GM12878 (cell line): ENCODE results near the gene CEP63. TPM values are rescaled to one million over a fixed set of nuclear protein-coding genes. Genes with fewer than 3 reads are reported as not detected.

Source experiments
- ATAC-seq: fragments of 200-7000 bp; cut with Tn5 transposase; 3 replicates; pipeline ENCODE4 v1.9.1; 2020; ENCODE audit warnings: mild to moderate bottlenecking, moderate library complexity
- BruUV-seq: library from RNA; stranded (reverse); fragments of 400-500 nt; replicated peaks from 2 replicates; lab custom pipeline; 2021; lab: Mats Ljungman, UMichigan
- CTCF ChIA-PET: fragments of 300-600 bp; sonication (Branson Sonifier 250); formaldehyde crosslinking; extraction: SDS; loops from one replicate; lab custom pipeline; 2021; ENCODE audit warnings: inconsistent platforms; lab: Yijun Ruan, JAX
- POLR2A ChIA-PET: fragments of 350-600 bp; formaldehyde crosslinking; extraction: SDS; loops from one replicate; lab custom pipeline; 2021; ENCODE audit warnings: inconsistent platforms; lab: Charles Lee
- RAD21 ChIA-PET: fragments of 300-600 bp; sonication (Branson Sonifier 250); formaldehyde crosslinking; loops from one replicate; lab custom pipeline; 2023; ENCODE audit warnings: antibody characterized with exemption; ENCODE audit not compliant: unreplicated experiment; lab: Charles Lee
- SMC1A ChIA-PET: fragments of 300-600 bp; sonication (Branson Sonifier 250); formaldehyde crosslinking; loops from one replicate; lab custom pipeline; 2023; ENCODE audit not compliant: unreplicated experiment, uncharacterized antibody; lab: Charles Lee
- DNase-seq: peaks from one replicate; pipeline ENCODE4 v3.0.0-alpha.2; 2011; ENCODE audit warnings: low read depth, low spot score
- FAIRE-seq: peaks from 3 replicates; lab custom pipeline; 2011; peaks lifted over from hg19 to GRCh38; lab: Jason Lieb, UNC
- H2AFZ ChIP-seq: 2 replicates; pipeline ENCODE4 v1.6.0; 2011; ENCODE audit warnings: low read depth, low read length, control low read depth; ENCODE audit not compliant: control insufficient read depth
- H3K27ac ChIP-seq: 2 replicates; pipeline ENCODE4 v1.5.1; 2011; ENCODE audit warnings: control low read depth; ENCODE audit not compliant: control insufficient read depth, insufficient read depth
- H3K27me3 ChIP-seq, 2 experiments: replicated peaks in 1 of 2; 2 replicates each; pipeline versions ENCODE4 v1.6.0 to v1.6.1; 2011; ENCODE audit warnings: low read length in 1 of 2; ENCODE audit not compliant: control insufficient read depth in 2 of 2, insufficient read depth in 2 of 2
- H3K36me3 ChIP-seq, 2 experiments: 2 replicates each; pipeline ENCODE4 v1.5.1; 2011; ENCODE audit warnings: low read length in 1 of 2; ENCODE audit not compliant: control insufficient read depth in 2 of 2, insufficient read depth in 2 of 2
- H3K4me1 ChIP-seq: 2 replicates; pipeline ENCODE4 v1.6.1; 2011; ENCODE audit warnings: mild to moderate bottlenecking, low read length, moderate library complexity, mixed read lengths; ENCODE audit not compliant: control insufficient read depth, insufficient read depth
- H3K4me2 ChIP-seq: 2 replicates; pipeline ENCODE4 v1.6.0; 2011; ENCODE audit warnings: control low read depth; ENCODE audit not compliant: control insufficient read depth, insufficient read depth
- H3K4me3 ChIP-seq: fragments of 200-600 bp; sonication (generic); 2 replicates; pipeline ENCODE4 v1.5.1; 2016
- H3K79me2 ChIP-seq: 2 replicates; pipeline ENCODE4 v1.6.0; 2011; ENCODE audit warnings: low read length; ENCODE audit not compliant: control insufficient read depth, insufficient read depth
- H3K9ac ChIP-seq: 2 replicates; pipeline ENCODE4 v1.8.0; 2011; ENCODE audit warnings: low read length, control low read depth, mixed read lengths; ENCODE audit not compliant: control insufficient read depth, insufficient read depth
- H3K9me3 ChIP-seq: replicated peaks from 3 replicates; pipeline ENCODE4 v1.5.1; 2011; ENCODE audit warnings: mild to moderate bottlenecking, low read length; ENCODE audit not compliant: control insufficient read depth, insufficient read depth
- H4K20me1 ChIP-seq: 2 replicates; pipeline ENCODE4 v1.6.0; 2011; ENCODE audit not compliant: control insufficient read depth, insufficient read depth
- BRCA1 ChIP-seq: IDR thresholded peaks from 2 replicates; pipeline ENCODE4 v1.6.1; 2011; ENCODE audit warnings: low read depth, low read length, improper control_type of control experiment
- CHD1 ChIP-seq: IDR thresholded peaks from 2 replicates; pipeline ENCODE4 v1.6.1; 2012; ENCODE audit warnings: low read depth, low read length, improper control_type of control experiment
- KLF5 ChIP-seq: fragments of 450-650 bp; IDR thresholded peaks from 2 replicates; pipeline ENCODE4 v1.6.1; 2014; ENCODE audit warnings: mild to moderate bottlenecking; ENCODE audit not compliant: partially characterized antibody
- MEF2A ChIP-seq: IDR thresholded peaks from 2 replicates; pipeline ENCODE4 v1.6.1; 2011; ENCODE audit warnings: low read depth, mild to moderate bottlenecking, low read length, moderate library complexity; ENCODE audit not compliant: insufficient read depth
- SIX5 ChIP-seq: IDR thresholded peaks from 2 replicates; pipeline ENCODE4 v1.6.1; 2011; ENCODE audit warnings: mild to moderate bottlenecking, low read depth, low read length, moderate library complexity; ENCODE audit not compliant: severe bottlenecking
- TARDBP ChIP-seq: IDR thresholded peaks from 2 replicates; pipeline ENCODE4 v1.6.1; 2016; ENCODE audit warnings: borderline replicate concordance
- ZNF274 ChIP-seq: IDR thresholded peaks from one replicate; pipeline ENCODE4 v1.8.0; 2011; ENCODE audit not compliant: insufficient read length, insufficient read depth
- ZNF622 ChIP-seq: fragments of 450-650 bp; IDR thresholded peaks from 2 replicates; pipeline ENCODE4 v1.6.1; 2017; ENCODE audit warnings: mild to moderate bottlenecking, inconsistent platforms
- WGBS: methylation state at CpG from one replicate; pipeline ENCODE4 v1.1.6; 2016; ENCODE audit warnings: low lambda C conversion rate; ENCODE audit not compliant: insufficient replicate concordance, insufficient coverage; ENCODE audit errors: missing lambda C conversion rate; 5-methylcytosine and 5-hydroxymethylcytosine counted together
- in situ Hi-C: fragments of 300-500 bp; cut with MboI; formaldehyde crosslinking; loops from 9 replicates; pipeline ENCODE4 v1.14.3; 2018; ENCODE audit warnings: mixed read lengths
- intact Hi-C: fragments of 100-400 bp; cut with micrococcal nuclease; formaldehyde crosslinking; loops from one replicate; pipeline ENCODE4 v1.14.2; 2022; ENCODE audit not compliant: unreplicated experiment
- polyA plus RNA-seq, 11 experiments: library from polyadenylated mRNA; depleted of rRNA in 4 of 11; unstranded in 6 of 11; stranded (reverse) in 5 of 11; fragments of >200 nt; fragmentation: Nextera tagmentation in 4 of 11; fragmentation: Illumina TruSeq in 1 of 11; extraction: Ambion mirVana in 4 of 11; extraction: Trizol in 1 of 11; gene quantifications; 1 replicate in 1 of 11; 2 replicates in 10 of 11; pipeline versions ENCODE4 v1.2.1 to v1.2.3, GENCODE V29; 2011 to 2016; ENCODE audit warnings: inconsistent platforms in 2 of 11, missing spikeins in 2 of 11, low read depth in 1 of 11
- total RNA-seq, 4 experiments: library from RNA; depleted of rRNA in 3 of 4; stranded (reverse); fragments of >200 nt in 3 of 4; fragmentation: Illumina TruSeq in 1 of 4; extraction: Trizol in 1 of 4; gene quantifications; 2 replicates each; pipeline versions ENCODE4 v1.2.1 to v1.2.3, GENCODE V29; 2013 to 2021
- TF ChIP-seq, protein P1 (sequence below): fragments of 450-650 bp; IDR thresholded peaks from 2 replicates; pipeline ENCODE4 v1.6.1; 2016; ENCODE audit warnings: mild to moderate bottlenecking
- TF ChIP-seq, protein P2 (sequence below): fragments of 450-650 bp; IDR thresholded peaks from 2 replicates; pipeline ENCODE4 v1.6.1; 2017; ENCODE audit warnings: mild to moderate bottlenecking, low read depth, inconsistent platforms; ENCODE audit not compliant: poor library complexity, severe bottlenecking
- TF ChIP-seq, protein P3 (sequence below): fragments of 450-650 bp; formaldehyde crosslinking; IDR thresholded peaks from 2 replicates; pipeline ENCODE4 v1.4.0; 2022; ENCODE audit warnings: mild to moderate bottlenecking, moderate library complexity
- TF ChIP-seq, protein P4 (sequence below): IDR thresholded peaks from 2 replicates; pipeline ENCODE4 v1.6.1; 2012; ENCODE audit warnings: low read depth, low read length, improper control_type of control experiment
- TF ChIP-seq, protein P5 (sequence below): fragments of 450-650 bp; IDR thresholded peaks from 2 replicates; pipeline ENCODE4 v1.6.1; 2017; ENCODE audit warnings: antibody characterized with exemption, mild to moderate bottlenecking, moderate library complexity

CEP63 gene
- total and polyA plus RNA-seq, 10 of the 15 experiments (the other 5 are each of a cell fraction or from before 2014, with no cell fraction given) = 14.0 to 36.9 (median 26.8) TPM

DNA sequence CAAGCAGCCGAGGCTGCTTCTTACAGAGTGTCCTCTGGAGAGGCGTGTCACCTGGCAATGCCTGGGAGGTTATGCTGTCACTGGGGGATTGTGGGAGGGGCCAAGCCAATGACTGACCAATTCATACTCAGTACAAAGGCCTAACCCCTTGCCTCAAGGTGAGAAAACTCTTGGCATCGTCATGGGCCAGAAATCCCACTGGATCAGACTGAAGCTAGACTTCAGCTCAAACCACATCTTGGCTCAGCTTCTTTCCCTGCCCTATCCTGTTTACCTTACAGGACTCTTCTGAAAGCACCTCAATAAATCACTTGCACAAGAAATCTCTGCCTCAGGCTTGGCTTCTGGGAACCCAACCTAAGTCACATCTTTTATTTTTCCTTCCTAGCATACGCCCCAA is 9.6 kb upstream of the CEP63 start:
- RAD21 ChIA-PET = interaction anchor here (1.7 to 1.8 kb wide), 2 partner anchors 168 to 265 kb away, joined by 6 to 8 read pairs; no protein-coding TSS in a partner anchor
- no peaks in the 10 kb centered on the region for H4K20me1 ChIP-seq
- CTCF ChIA-PET = interaction anchor here (0.6 to 7.6 kb wide), 12 partner anchors 8 to 1954 kb away, joined by 3 to 83 read pairs (median 4); partner anchors contain the start of genes ANAPC13 and CEP63
- BruUV-seq = no TSS peak
- intact Hi-C loops (loop anchor here (10.0 kb wide), 2 partner anchors 552 to 812 kb away; partner anchors contain the start of gene TOPBP1), in situ Hi-C loops (loop anchor here (25.0 kb wide), 1 partner anchor 1014 kb away; no protein-coding TSS in a partner anchor)
- ATAC-seq (no peak), DNase-seq (no peak), FAIRE-seq (no peak)
- H3K27me3 ChIP-seq = no peaks in the 10 kb centered on the region
- POLR2A ChIA-PET = no interaction called here
- SMC1A ChIA-PET = interaction anchor here (0.7 to 1.8 kb wide), 4 partner anchors 8 to 264 kb away, joined by 3 to 10 read pairs (median 4); no protein-coding TSS in a partner anchor
- H3K4me1 ChIP-seq = no peaks in the 10 kb centered on the region
- no peak overlapping the region for H3K4me3 ChIP-seq
- no peak overlapping the region for H3K27ac ChIP-seq
- H3K79me2 ChIP-seq = no peaks in the 10 kb centered on the region
- no peak overlapping the region for H3K4me2 ChIP-seq
- peaks cover 6 to 28% of the 10 kb centered on the region in 2 experiments for H3K36me3 ChIP-seq
- 83% methylated on average over 4 of the region's 4 CpGs for WGBS
- H3K9ac ChIP-seq = no peak overlapping the region
- no peak overlapping the region for H2AFZ ChIP-seq
- no peaks in the 10 kb centered on the region for H3K9me3 ChIP-seq
- TF ChIP-seq, protein P1, sequence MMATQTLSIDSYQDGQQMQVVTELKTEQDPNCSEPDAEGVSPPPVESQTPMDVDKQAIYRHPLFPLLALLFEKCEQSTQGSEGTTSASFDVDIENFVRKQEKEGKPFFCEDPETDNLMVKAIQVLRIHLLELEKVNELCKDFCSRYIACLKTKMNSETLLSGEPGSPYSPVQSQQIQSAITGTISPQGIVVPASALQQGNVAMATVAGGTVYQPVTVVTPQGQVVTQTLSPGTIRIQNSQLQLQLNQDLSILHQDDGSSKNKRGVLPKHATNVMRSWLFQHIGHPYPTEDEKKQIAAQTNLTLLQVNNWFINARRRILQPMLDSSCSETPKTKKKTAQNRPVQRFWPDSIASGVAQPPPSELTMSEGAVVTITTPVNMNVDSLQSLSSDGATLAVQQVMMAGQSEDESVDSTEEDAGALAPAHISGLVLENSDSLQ = no peak
- TF ChIP-seq SIX5 (no peak), BRCA1 (no peak), CHD1 (no peak), TARDBP (no peak), ZNF274 (no peak), KLF5 (no peak), MEF2A (no peak), ZNF622 (no peak)
- TF ChIP-seq, protein P2, sequence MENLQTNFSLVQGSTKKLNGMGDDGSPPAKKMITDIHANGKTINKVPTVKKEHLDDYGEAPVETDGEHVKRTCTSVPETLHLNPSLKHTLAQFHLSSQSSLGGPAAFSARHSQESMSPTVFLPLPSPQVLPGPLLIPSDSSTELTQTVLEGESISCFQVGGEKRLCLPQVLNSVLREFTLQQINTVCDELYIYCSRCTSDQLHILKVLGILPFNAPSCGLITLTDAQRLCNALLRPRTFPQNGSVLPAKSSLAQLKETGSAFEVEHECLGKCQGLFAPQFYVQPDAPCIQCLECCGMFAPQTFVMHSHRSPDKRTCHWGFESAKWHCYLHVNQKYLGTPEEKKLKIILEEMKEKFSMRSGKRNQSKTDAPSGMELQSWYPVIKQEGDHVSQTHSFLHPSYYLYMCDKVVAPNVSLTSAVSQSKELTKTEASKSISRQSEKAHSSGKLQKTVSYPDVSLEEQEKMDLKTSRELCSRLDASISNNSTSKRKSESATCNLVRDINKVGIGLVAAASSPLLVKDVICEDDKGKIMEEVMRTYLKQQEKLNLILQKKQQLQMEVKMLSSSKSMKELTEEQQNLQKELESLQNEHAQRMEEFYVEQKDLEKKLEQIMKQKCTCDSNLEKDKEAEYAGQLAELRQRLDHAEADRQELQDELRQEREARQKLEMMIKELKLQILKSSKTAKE = no peak
- TF ChIP-seq, protein P3, sequence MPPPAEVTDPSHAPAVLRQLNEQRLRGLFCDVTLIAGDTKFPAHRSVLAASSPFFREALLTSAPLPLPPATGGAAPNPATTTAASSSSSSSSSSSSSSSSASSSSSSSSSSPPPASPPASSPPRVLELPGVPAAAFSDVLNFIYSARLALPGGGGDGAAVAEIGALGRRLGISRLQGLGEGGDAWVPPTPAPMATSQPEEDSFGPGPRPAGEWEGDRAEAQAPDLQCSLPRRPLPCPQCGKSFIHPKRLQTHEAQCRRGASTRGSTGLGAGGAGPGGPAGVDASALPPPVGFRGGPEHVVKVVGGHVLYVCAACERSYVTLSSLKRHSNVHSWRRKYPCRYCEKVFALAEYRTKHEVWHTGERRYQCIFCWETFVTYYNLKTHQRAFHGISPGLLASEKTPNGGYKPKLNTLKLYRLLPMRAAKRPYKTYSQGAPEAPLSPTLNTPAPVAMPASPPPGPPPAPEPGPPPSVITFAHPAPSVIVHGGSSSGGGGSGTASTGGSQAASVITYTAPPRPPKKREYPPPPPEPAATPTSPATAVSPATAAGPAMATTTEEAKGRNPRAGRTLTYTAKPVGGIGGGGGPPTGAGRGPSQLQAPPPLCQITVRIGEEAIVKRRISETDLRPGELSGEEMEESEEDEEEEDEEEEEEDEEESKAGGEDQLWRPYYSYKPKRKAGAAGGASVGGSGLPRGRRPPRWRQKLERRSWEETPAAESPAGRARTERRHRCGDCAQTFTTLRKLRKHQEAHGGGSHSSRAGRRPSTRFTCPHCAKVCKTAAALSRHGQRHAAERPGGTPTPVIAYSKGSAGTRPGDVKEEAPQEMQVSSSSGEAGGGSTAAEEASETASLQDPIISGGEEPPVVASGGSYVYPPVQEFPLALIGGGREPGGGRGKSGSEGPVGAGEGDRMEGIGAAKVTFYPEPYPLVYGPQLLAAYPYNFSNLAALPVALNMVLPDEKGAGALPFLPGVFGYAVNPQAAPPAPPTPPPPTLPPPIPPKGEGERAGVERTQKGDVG (CRISPR knock-in tag) = no peak
- TF ChIP-seq, protein P4, sequence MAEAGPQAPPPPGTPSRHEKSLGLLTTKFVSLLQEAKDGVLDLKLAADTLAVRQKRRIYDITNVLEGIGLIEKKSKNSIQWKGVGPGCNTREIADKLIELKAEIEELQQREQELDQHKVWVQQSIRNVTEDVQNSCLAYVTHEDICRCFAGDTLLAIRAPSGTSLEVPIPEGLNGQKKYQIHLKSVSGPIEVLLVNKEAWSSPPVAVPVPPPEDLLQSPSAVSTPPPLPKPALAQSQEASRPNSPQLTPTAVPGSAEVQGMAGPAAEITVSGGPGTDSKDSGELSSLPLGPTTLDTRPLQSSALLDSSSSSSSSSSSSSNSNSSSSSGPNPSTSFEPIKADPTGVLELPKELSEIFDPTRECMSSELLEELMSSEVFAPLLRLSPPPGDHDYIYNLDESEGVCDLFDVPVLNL = no peak
- TF ChIP-seq, protein P5, sequence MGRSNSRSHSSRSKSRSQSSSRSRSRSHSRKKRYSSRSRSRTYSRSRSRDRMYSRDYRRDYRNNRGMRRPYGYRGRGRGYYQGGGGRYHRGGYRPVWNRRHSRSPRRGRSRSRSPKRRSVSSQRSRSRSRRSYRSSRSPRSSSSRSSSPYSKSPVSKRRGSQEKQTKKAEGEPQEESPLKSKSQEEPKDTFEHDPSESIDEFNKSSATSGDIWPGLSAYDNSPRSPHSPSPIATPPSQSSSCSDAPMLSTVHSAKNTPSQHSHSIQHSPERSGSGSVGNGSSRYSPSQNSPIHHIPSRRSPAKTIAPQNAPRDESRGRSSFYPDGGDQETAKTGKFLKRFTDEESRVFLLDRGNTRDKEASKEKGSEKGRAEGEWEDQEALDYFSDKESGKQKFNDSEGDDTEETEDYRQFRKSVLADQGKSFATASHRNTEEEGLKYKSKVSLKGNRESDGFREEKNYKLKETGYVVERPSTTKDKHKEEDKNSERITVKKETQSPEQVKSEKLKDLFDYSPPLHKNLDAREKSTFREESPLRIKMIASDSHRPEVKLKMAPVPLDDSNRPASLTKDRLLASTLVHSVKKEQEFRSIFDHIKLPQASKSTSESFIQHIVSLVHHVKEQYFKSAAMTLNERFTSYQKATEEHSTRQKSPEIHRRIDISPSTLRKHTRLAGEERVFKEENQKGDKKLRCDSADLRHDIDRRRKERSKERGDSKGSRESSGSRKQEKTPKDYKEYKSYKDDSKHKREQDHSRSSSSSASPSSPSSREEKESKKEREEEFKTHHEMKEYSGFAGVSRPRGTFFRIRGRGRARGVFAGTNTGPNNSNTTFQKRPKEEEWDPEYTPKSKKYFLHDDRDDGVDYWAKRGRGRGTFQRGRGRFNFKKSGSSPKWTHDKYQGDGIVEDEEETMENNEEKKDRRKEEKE = no peak
